Skeletal muscle tissue (tissue), 4 donors: ENCODE results near the gene SPAG9. TPM values are rescaled to one million over a fixed set of nuclear protein-coding genes. Genes with fewer than 3 reads are reported as not detected.

Experiments
- H3K27ac ChIP-seq: one replicate; pipeline ENCODE4 v1.7.0; 2013; ENCODE audit warnings: mild to moderate bottlenecking, low read depth, low read length, inconsistent platforms
- H3K27me3 ChIP-seq, 3 donors: one replicate each; pipeline ENCODE4 v1.7.0; 2013; ENCODE audit warnings: low read length in 3 of 3; ENCODE audit not compliant: control insufficient read depth in 3 of 3, insufficient read depth in 3 of 3
- H3K36me3 ChIP-seq, 3 donors: one replicate each; pipeline ENCODE4 v1.7.0; 2013; ENCODE audit warnings: low read length in 3 of 3; ENCODE audit not compliant: control insufficient read depth in 3 of 3, insufficient read depth in 3 of 3
- H3K4me1 ChIP-seq, 3 donors: one replicate each; pipeline ENCODE4 v1.7.0; 2013; ENCODE audit warnings: low read length in 3 of 3, mild to moderate bottlenecking in 3 of 3; ENCODE audit not compliant: control insufficient read depth in 3 of 3, insufficient read depth in 3 of 3
- H3K4me3 ChIP-seq, 3 donors: one replicate each; pipeline ENCODE4 v1.7.0; 2013; ENCODE audit warnings: low read length in 3 of 3
- H3K9ac ChIP-seq, 3 donors: one replicate each; pipeline ENCODE4 v1.7.0; 2013; ENCODE audit warnings: low read length in 3 of 3, mild to moderate bottlenecking in 3 of 3, moderate library complexity in 2 of 3, low read depth in 1 of 3
- H3K9me3 ChIP-seq, 3 donors: one replicate each; pipeline ENCODE4 v1.7.0; 2013; ENCODE audit warnings: low read length in 3 of 3; ENCODE audit not compliant: control insufficient read depth in 3 of 3
- total RNA-seq: library from RNA; depleted of rRNA; stranded (reverse); fragments of >200 nt; gene quantifications from one replicate; pipeline ENCODE4 v1.2.3, GENCODE V29; 2014
- donor health status: Osteomylitis.

SPAG9 gene
- total RNA-seq, 1 donor from 2014 or later = 92.9 TPM

- Histone ChIP-seq H3K36me3 (peaks cover 0 to 5% (median 0%) of the 10 kb centered on the region in 3 donors), H3K9ac (peak overlapping the region in 1 of 3 donors; percentile 21), H3K4me1 (peaks cover 2 to 5% (median 4%) of the 10 kb centered on the region in 3 donors), H3K4me3 (peak overlapping the region in 1 of 3 donors; percentile 3), H3K27me3 (no peaks in the 10 kb centered on the region), H3K27ac (no peak overlapping the region), H3K9me3 (no peaks in the 10 kb centered on the region)
Observed at GRCh38 chr17:51046046-51046445, 74.6 kb downstream of the SPAG9 start.

- Histone ChIP-seq H3K4me3 (no peak overlapping the region), H3K4me1 (peaks cover 2 to 5% (median 4%) of the 10 kb centered on the region in 3 donors), H3K9me3 (no peaks in the 10 kb centered on the region), H3K36me3 (peaks cover 0 to 5% (median 0%) of the 10 kb centered on the region in 3 donors), H3K27ac (no peak overlapping the region), H3K9ac (no peak overlapping the region), H3K27me3 (no peaks in the 10 kb centered on the region)
Observed at GRCh38 chr17:51045621-51046020, 75.0 kb downstream of the SPAG9 start.

GRCh38 chr17:51044976-51045375, 75.7 kb downstream of the SPAG9 start:
- no peak overlapping the region for H3K9ac ChIP-seq
- no peak overlapping the region for H3K4me3 ChIP-seq
- no peaks in the 10 kb centered on the region for H3K9me3 ChIP-seq
- no peaks in the 10 kb centered on the region for H3K27me3 ChIP-seq
- H3K4me1 ChIP-seq = peaks cover 2 to 5% (median 4%) of the 10 kb centered on the region in 3 donors
- no peak overlapping the region for H3K27ac ChIP-seq
- H3K36me3 ChIP-seq = peaks cover 0 to 5% (median 0%) of the 10 kb centered on the region in 3 donors

- Histone ChIP-seq H3K27me3 (no peaks in the 10 kb centered on the region), H3K27ac (no peak overlapping the region), H3K9me3 (no peaks in the 10 kb centered on the region), H3K9ac (no peak overlapping the region), H3K4me3 (no peak overlapping the region), H3K4me1 (peaks cover 0 to 4% (median 0%) of the 10 kb centered on the region in 3 donors), H3K36me3 (peaks cover 0 to 5% (median 3%) of the 10 kb centered on the region in 3 donors)
Observed at GRCh38 chr17:51036084-51036483, 84.6 kb downstream of the SPAG9 start.

- Histone ChIP-seq H3K27me3 (no peaks in the 10 kb centered on the region), H3K9me3 (no peaks in the 10 kb centered on the region), H3K36me3 (peaks cover 0 to 5% (median 3%) of the 10 kb centered on the region in 3 donors), H3K4me1 (peaks cover 0 to 4% (median 0%) of the 10 kb centered on the region in 3 donors), H3K4me3 (no peak overlapping the region), H3K27ac (no peak overlapping the region), H3K9ac (no peak overlapping the region)
Observed at GRCh38 chr17:51035431-51035830, 85.2 kb downstream of the SPAG9 start.

- H3K27ac ChIP-seq = no peak overlapping the region
- no peaks in the 10 kb centered on the region for H3K9me3 ChIP-seq
- H3K4me1 ChIP-seq = peaks cover 0 to 8% (median 0%) of the 10 kb centered on the region in 3 donors
- H3K27me3 ChIP-seq = no peaks in the 10 kb centered on the region
- H3K36me3 ChIP-seq = peaks cover 0 to 5% (median 3%) of the 10 kb centered on the region in 3 donors
- no peak overlapping the region for H3K4me3 ChIP-seq
- no peak overlapping the region for H3K9ac ChIP-seq
Observed at GRCh38 chr17:51034800-51035199, 85.9 kb downstream of the SPAG9 start.

- H3K9me3 ChIP-seq = no peaks in the 10 kb centered on the region
- H3K36me3 ChIP-seq = peaks cover 0 to 5% (median 2%) of the 10 kb centered on the region in 3 donors
- peaks cover 0 to 12% (median 0%) of the 10 kb centered on the region in 3 donors for H3K4me1 ChIP-seq
- H3K9ac ChIP-seq = no peak overlapping the region
- no peaks in the 10 kb centered on the region for H3K27me3 ChIP-seq
- H3K27ac ChIP-seq = no peak overlapping the region
- no peak overlapping the region for H3K4me3 ChIP-seq
Observed at GRCh38 chr17:51032850-51033249, 87.8 kb downstream of the SPAG9 start.

GRCh38 chr17:51029568-51030463, 90.9 kb downstream of the SPAG9 start:
- H3K9ac ChIP-seq = peak overlapping the region in 1 of 3 donors; percentile 16
- H3K27me3 ChIP-seq = no peaks in the 10 kb centered on the region
- peaks cover 0 to 5% (median 4%) of the 10 kb centered on the region in 3 donors for H3K36me3 ChIP-seq
- H3K4me3 ChIP-seq = peak overlapping the region in 1 of 3 donors; percentile 50
- H3K9me3 ChIP-seq = no peaks in the 10 kb centered on the region
- H3K4me1 ChIP-seq = peaks cover 0 to 8% (median 0%) of the 10 kb centered on the region in 3 donors
- H3K27ac ChIP-seq = peak overlapping the region; percentile 39

- Histone ChIP-seq H3K4me1 (peaks cover 0 to 8% (median 0%) of the 10 kb centered on the region in 3 donors), H3K9me3 (no peaks in the 10 kb centered on the region), H3K36me3 (peaks cover 0 to 5% (median 4%) of the 10 kb centered on the region in 3 donors), H3K4me3 (no peak overlapping the region), H3K27ac (no peak overlapping the region), H3K27me3 (no peaks in the 10 kb centered on the region), H3K9ac (no peak overlapping the region)
Observed at GRCh38 chr17:51029142-51029541, 91.5 kb downstream of the SPAG9 start.
